ENCODE data around the gene DGUOK.

The DGUOK gene

DNA sequence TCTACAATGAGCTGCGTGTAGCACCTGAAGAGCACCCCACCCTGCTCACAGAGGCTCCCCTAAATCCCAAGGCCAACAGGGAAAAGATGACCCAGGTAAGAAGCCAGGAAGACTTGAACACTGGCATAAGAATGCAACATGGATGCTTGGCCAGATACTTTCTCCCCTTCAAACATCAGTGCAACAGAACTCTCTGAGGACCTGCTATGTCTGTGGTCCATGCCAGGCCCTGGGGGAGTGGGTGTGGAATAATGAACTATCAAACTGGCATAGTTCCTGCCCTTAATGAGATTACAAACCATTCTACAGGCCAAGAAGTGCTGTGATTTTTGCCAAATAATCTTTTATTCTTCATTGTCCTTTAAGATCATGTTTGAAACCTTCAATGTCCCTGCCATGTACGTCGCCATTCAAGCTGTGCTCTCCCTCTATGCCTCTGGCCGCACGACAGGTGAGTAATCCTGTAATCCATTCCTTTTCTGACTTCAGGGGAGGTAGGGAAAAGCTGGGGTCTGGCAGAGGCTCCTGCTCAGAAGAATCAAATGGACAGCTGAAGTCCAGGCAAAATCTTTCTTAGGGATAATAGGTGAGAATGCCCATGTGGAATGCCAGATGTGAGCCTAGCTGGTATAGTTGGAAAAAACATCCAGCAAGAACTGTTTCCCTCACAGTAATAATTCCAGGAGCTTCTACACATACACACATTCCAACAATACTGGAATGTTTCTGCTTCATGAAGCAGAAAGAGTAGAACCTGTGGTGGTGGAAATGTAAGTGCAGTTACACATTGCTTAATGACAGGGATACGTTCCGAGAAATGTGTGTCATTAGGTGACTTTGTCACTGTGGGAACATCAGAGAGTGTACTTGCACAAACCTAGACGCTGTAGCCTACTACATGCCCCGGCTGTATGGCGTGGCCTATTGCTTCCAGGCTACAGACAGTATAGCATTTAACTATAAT, 17.7 kb upstream of the DGUOK start:
- TF ChIP-seq, protein P1, sequence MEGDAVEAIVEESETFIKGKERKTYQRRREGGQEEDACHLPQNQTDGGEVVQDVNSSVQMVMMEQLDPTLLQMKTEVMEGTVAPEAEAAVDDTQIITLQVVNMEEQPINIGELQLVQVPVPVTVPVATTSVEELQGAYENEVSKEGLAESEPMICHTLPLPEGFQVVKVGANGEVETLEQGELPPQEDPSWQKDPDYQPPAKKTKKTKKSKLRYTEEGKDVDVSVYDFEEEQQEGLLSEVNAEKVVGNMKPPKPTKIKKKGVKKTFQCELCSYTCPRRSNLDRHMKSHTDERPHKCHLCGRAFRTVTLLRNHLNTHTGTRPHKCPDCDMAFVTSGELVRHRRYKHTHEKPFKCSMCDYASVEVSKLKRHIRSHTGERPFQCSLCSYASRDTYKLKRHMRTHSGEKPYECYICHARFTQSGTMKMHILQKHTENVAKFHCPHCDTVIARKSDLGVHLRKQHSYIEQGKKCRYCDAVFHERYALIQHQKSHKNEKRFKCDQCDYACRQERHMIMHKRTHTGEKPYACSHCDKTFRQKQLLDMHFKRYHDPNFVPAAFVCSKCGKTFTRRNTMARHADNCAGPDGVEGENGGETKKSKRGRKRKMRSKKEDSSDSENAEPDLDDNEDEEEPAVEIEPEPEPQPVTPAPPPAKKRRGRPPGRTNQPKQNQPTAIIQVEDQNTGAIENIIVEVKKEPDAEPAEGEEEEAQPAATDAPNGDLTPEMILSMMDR (IDR thresholded peaks at IDR 0.05; ENCODE audit: control insufficient read depth, insufficient read depth, low read depth, low read length, missing control alignments), result no peak
- no peak for DNase-seq (ENCODE audit: low read depth)
- no peak overlapping the region for H3K4me3 ChIP-seq (ENCODE audit: control insufficient read depth, low read depth, low read length)

DNA sequence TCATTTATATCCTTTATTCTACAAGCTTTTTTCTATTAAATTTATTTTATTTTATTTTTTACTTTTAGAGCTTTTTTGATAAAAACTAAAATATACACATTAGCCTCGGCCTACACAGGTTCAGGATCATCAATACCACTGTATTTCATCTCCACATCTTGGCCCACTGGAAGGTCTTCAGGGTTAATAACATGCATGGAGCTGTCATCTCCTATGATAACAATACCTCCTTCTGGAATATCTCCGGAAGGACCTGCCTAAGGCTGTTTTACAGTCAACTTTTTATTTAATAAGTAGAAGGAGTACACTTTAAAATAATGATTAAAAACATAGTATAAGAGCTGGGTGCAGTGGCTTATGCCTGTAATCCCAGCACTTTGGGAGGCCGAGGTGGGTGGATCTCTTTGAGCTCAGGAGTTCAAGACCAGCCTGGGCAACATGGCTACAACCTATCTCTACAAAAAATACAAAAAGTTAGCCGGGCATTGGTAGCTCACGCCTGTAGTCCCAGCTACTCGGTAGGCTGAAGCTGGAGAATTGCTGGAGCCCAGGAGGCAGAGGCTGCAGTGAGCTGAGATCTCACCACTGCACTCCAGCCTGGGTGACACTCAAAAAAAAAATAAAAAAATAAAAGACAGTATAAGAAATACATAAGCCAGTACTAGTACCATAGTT, 15.7 kb upstream of the DGUOK start:
- DNase-seq (ENCODE audit: low read depth), result no peak
- TF ChIP-seq, protein P1 (IDR thresholded peaks at IDR 0.05; ENCODE audit: control insufficient read depth, insufficient read depth, low read depth, low read length, missing control alignments), result no peak
- H3K4me3 ChIP-seq (ENCODE audit: control insufficient read depth, low read depth, low read length), result no peak overlapping the region

DNA sequence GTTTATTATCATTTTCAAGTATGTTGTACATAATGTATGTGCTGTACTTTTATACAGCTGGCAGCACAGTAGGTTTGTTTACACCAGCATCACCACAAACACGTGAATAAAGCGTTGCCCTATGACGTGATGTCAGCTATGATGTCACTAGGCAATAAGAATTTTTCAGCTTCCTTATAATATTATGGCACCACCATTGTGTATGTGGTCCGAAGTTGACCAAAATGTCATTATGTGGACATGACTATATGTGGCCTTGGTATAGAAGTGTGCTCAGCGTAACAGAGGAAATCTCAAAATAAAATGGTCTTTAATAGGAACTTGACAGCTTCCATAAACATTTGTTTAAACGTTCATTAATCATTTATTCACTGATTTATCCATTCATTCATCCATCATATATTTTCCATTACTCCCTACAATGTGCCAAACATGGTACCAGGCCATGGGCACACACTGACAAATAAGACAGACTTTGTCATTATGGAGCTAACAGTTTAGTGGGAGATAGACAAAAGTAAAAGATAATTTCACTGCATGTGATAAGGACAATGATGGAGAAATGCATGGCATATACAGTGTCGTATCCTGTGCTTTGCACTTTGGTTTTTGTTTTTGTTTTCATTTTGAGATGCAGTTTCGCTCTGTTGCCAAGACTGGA, 15.0 kb upstream of the DGUOK start:
- TF ChIP-seq, protein P1 (IDR thresholded peaks at IDR 0.05; ENCODE audit: control insufficient read depth, insufficient read depth, low read depth, low read length, missing control alignments), result no peak
- no peak for DNase-seq (ENCODE audit: low read depth)
- no peak overlapping the region for H3K4me3 ChIP-seq (ENCODE audit: control insufficient read depth, low read depth, low read length)

DNA sequence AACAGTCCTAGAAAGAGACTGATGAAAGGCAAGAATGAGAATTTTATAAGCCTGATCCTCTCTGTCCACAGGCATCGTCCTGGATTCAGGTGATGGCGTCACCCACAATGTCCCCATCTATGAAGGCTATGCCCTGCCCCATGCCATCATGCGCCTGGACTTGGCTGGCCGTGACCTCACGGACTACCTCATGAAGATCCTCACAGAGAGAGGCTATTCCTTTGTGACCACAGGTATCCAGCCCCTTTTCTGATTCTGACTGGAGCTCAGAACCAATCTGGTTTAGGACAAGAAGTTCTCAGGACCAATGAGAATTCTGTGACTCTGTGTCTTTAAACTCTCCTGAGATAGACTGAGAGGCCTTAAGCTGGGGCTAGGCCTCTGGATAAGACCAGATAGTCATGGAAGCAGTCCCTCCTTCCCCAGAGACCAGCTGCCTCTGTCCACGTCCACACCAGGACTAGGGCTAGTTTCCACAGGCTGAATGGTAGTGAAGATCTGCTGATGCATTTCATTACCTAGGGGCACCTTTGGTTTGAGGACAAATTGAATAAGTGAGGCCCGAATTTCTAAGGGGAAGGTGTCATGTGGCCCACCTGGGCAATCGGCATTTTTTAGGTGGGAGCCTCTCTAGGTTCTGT, 13.1 kb upstream of the DGUOK start:
- TF ChIP-seq, protein P1 (IDR thresholded peaks at IDR 0.05; ENCODE audit: control insufficient read depth, insufficient read depth, low read depth, low read length, missing control alignments), result no peak
- H3K4me3 ChIP-seq (ENCODE audit: control insufficient read depth, low read depth, low read length), result no peak overlapping the region
- DNase-seq (ENCODE audit: low read depth), result no peak

DNA sequence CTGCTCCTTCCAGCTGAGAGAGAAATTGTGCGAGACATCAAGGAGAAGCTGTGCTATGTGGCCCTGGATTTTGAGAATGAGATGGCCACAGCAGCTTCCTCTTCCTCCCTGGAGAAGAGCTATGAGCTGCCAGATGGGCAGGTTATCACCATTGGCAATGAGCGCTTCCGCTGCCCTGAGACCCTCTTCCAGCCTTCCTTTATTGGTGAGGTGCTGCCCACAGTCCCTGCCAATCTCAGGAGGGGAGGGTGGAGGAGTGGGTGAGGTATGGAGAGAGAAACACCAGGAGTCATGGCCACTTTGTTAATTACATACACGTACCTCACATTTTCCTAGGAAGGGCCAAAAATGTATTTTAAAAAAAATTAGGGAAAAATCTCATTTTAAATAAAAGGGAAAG, 12.0 kb upstream of the DGUOK start:
- TF ChIP-seq, protein P1 (IDR thresholded peaks at IDR 0.05; ENCODE audit: control insufficient read depth, insufficient read depth, low read depth, low read length, missing control alignments), result no peak
- no peak for DNase-seq (ENCODE audit: low read depth)
- no peak overlapping the region for H3K4me3 ChIP-seq (ENCODE audit: control insufficient read depth, low read depth, low read length)

DNA sequence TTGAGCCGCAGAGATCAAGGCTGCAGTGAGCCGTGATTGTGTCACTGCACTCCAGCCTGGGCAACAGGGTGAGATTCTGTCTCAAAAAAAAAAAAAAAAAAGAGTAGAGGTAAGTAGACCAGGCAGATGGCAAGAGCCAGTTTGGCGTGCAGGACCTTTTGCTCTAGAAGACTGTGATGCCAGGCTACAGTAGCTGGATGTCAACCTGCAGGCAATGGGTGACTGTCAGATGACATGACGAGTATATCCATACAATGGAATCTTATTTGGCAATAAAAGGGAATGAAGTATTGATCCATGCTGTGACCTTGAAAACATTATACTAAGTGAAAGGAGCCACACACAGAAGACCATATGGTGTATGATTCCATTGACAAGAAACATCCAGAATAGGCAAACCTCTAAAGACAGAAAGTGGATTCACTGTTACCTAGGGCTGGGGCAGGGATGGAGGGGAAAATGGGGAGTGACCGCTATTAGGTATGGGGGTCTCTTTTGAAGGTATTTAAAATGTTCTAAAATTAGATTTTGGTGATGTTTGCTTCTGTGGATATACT, 11.2 kb upstream of the DGUOK start:
- H3K4me3 ChIP-seq (ENCODE audit: control insufficient read depth, low read depth, low read length), result no peak overlapping the region
- TF ChIP-seq, protein P1 (IDR thresholded peaks at IDR 0.05; ENCODE audit: control insufficient read depth, insufficient read depth, low read depth, low read length, missing control alignments), result no peak
- no peak for DNase-seq (ENCODE audit: low read depth)

All from AG09309 (cell line).